Aorta (tissue), 5 donors: Measurements from ENCODE around the gene RFC1. TPM values are rescaled to one million over a fixed set of nuclear protein-coding genes. Genes with fewer than 3 reads are reported as not detected.
A peak's percentile ranks its signal among the peaks of the same experiment; 100 is the strongest.
"Not testable (repeated sequence)": the region's sequence is repeated elsewhere in the genome, so short reads cannot be mapped to it uniquely, and the experiment has no call there.

ENCODE experiments used
- ATAC-seq: fragments of 200-7000 bp; cut with Tn5 transposase; one replicate; pipeline ENCODE4 v1.9.1; 2022; ENCODE audit warnings: moderate library complexity; ENCODE audit not compliant: low FRiP score
- DNase-seq, 2 donors: peaks; one replicate each; pipeline ENCODE4 v3.0.0-alpha.2; 2020
- H3K27ac ChIP-seq, 2 donors: one replicate each; pipeline ENCODE4 v1.5.1; 2013; ENCODE audit warnings: low read length in 2 of 2, mild to moderate bottlenecking in 2 of 2, moderate library complexity in 2 of 2, control low read depth in 1 of 2, inconsistent platforms in 1 of 2, low read depth in 1 of 2
- H3K27me3 ChIP-seq, 2 donors: one replicate each; pipeline ENCODE4 v1.6.1; 2013; ENCODE audit warnings: control low read depth in 1 of 2, low read length in 1 of 2, mild to moderate bottlenecking in 1 of 2, moderate library complexity in 1 of 2; ENCODE audit not compliant: insufficient read depth in 2 of 2, control insufficient read depth in 1 of 2
- H3K36me3 ChIP-seq, 2 donors: one replicate each; pipeline ENCODE4 v1.6.1; 2013; ENCODE audit warnings: control low read depth in 1 of 2, low read length in 1 of 2, mild to moderate bottlenecking in 1 of 2; ENCODE audit not compliant: insufficient read depth in 2 of 2, control insufficient read depth in 1 of 2
- H3K4me1 ChIP-seq, 2 donors: one replicate each; pipeline ENCODE4 v1.6.1; 2013; ENCODE audit warnings: low read length in 2 of 2, control low read depth in 1 of 2, mild to moderate bottlenecking in 1 of 2, moderate library complexity in 1 of 2; ENCODE audit not compliant: insufficient read depth in 2 of 2, control insufficient read depth in 1 of 2
- H3K4me3 ChIP-seq, 2 donors: one replicate each; pipeline ENCODE4 v1.5.1; 2013; ENCODE audit warnings: low read length in 2 of 2, control low read depth in 1 of 2, mild to moderate bottlenecking in 1 of 2
- H3K9me3 ChIP-seq: one replicate; pipeline ENCODE4 v1.6.1; 2013; ENCODE audit warnings: mild to moderate bottlenecking, low read length; ENCODE audit not compliant: control insufficient read depth
- WGBS, 2 donors: extraction: QIAGEN DNeasy Blood & Tissue Kit; methylation state at CpG; one replicate each; pipeline ENCODE4 v1.1.7; 2013; 5-methylcytosine and 5-hydroxymethylcytosine counted together
- intact Hi-C, 2 donors: fragments of 100-400 bp; cut with DNase I; formaldehyde crosslinking; loops; one replicate each; pipeline versions ENCODE4 v1.14.2 to v1.15.0; 2022
- polyA plus RNA-seq, 2 donors: library from polyadenylated mRNA; stranded (reverse); fragments of 200-250 nt; gene quantifications; one replicate each; pipeline ENCODE4 v1.2.3, GENCODE V29; 2013
- total RNA-seq, 2 donors: library from RNA; stranded (reverse); fragmentation: NEBNext Ultra II Directional; extraction: Animal tissue kit (Norgen Biotek cat#: 25700); gene quantifications; one replicate each; pipeline ENCODE4 v1.2.1, GENCODE V29; 2021
- donor health status: healthy with polysubstance abuse.
- donor health status: Bipolar disorder and iron deficiency.
- donor health status: DM: no; HTN: no; CAD: no.
- donor health status: DM: no; HTN: no; CAD: no.
- donor health status: DM: yes; HTN: yes; CAD: no.

Gene RFC1
- total and polyA plus RNA-seq, 4 donors = 13.0 to 58.3 (median 25.2) TPM

GRCh38 chr4:39362827-39363226 lies 3.3 kb downstream of the RFC1 start:
- no peak for DNase-seq
- intact Hi-C loops = loop anchor here in 1 of 2 donors (10.0 kb wide), 1 partner anchor 92 kb away; the partner anchor contains the start of genes LIAS and RPL9
- no peak overlapping the region for H3K27ac ChIP-seq
- H3K27me3 ChIP-seq = no peaks in the 10 kb centered on the region
- no peak overlapping the region for H3K4me3 ChIP-seq
- ATAC-seq = no peak
- H3K4me1 ChIP-seq = peaks cover 0 to 3% of the 10 kb centered on the region in 2 donors
- 53 to 63% methylated on average over 3 of the region's 3 CpGs for WGBS, 2 donors
- no peaks in the 10 kb centered on the region for H3K9me3 ChIP-seq
- H3K36me3 ChIP-seq = no peaks in the 10 kb centered on the region

GRCh38 chr4:39360611-39361010 lies 5.6 kb downstream of the RFC1 start:
- WGBS, 2 donors = 95 to 96% methylated on average over 4 of the region's 4 CpGs
- H3K36me3 ChIP-seq, DNase-seq, H3K27ac ChIP-seq, H3K27me3 ChIP-seq, ATAC-seq, H3K9me3 ChIP-seq, H3K4me1 ChIP-seq, H3K4me3 ChIP-seq: not testable (repeated sequence)
- intact Hi-C loops = loop anchor here in 1 of 2 donors (10.0 kb wide), 1 partner anchor 94 kb away; the partner anchor contains the start of genes LIAS and RPL9

GRCh38 chr4:39357002-39357401 lies 9.2 kb downstream of the RFC1 start:
- no peak for ATAC-seq
- Histone ChIP-seq H3K9me3 (no peaks in the 10 kb centered on the region), H3K4me1 (no peaks in the 10 kb centered on the region), H3K27me3 (no peaks in the 10 kb centered on the region), H3K36me3 (no peaks in the 10 kb centered on the region), H3K4me3 (no peak overlapping the region), H3K27ac (no peak overlapping the region)
- WGBS, 2 donors = 96% methylated on average over 1 of the region's 1 CpG
- no peak for DNase-seq
- intact Hi-C loops = no loop called here

GRCh38 chr4:39354254-39354552 lies 12.0 kb downstream of the RFC1 start:
- no peaks in the 10 kb centered on the region for H3K36me3 ChIP-seq
- ATAC-seq = no peak
- no peak overlapping the region for H3K4me3 ChIP-seq
- no peaks in the 10 kb centered on the region for H3K27me3 ChIP-seq
- H3K9me3 ChIP-seq = no peaks in the 10 kb centered on the region
- no peaks in the 10 kb centered on the region for H3K4me1 ChIP-seq
- no peak overlapping the region for H3K27ac ChIP-seq
- 24 to 35% methylated on average over 1 of the region's 1 CpG for WGBS, 2 donors
- no peak for DNase-seq
- intact Hi-C loops = no loop called here

- no peaks in the 10 kb centered on the region for H3K4me1 ChIP-seq
- H3K9me3 ChIP-seq = no peaks in the 10 kb centered on the region
- no peak for DNase-seq
- peak overlapping the region in 1 of 2 donors; percentile 28 for H3K27ac ChIP-seq
- peak; percentile 78 for ATAC-seq
- 23% methylated on average over 5 of the region's 5 CpGs for WGBS, 2 donors
- peak overlapping the region in 1 of 2 donors; percentile 54 for H3K4me3 ChIP-seq
- no peaks in the 10 kb centered on the region for H3K36me3 ChIP-seq
- intact Hi-C loops = no loop called here
- no peaks in the 10 kb centered on the region for H3K27me3 ChIP-seq
Observed at GRCh38 chr4:39353478-39354253, 12.5 kb downstream of the RFC1 start.

- H3K9me3 ChIP-seq, intact Hi-C loops, ATAC-seq, DNase-seq, H3K4me3 ChIP-seq, H3K36me3 ChIP-seq, H3K27ac ChIP-seq, H3K27me3 ChIP-seq, H3K4me1 ChIP-seq: not testable (repeated sequence)
- 73 to 74% methylated on average over 6 of the region's 6 CpGs for WGBS, 2 donors
Observed at GRCh38 chr4:39353149-39353477, 13.0 kb downstream of the RFC1 start.

GRCh38 chr4:39349326-39349725 lies 16.8 kb downstream of the RFC1 start:
- H3K27ac ChIP-seq = no peak overlapping the region
- 92 to 99% methylated on average over 2 of the region's 2 CpGs for WGBS, 2 donors
- DNase-seq (no peak), ATAC-seq (no peak)
- H3K4me3 ChIP-seq = no peak overlapping the region
- no peaks in the 10 kb centered on the region for H3K9me3 ChIP-seq
- H3K36me3 ChIP-seq = no peaks in the 10 kb centered on the region
- intact Hi-C loops = no loop called here
- H3K27me3 ChIP-seq = no peaks in the 10 kb centered on the region
- no peaks in the 10 kb centered on the region for H3K4me1 ChIP-seq

GRCh38 chr4:39348371-39349315 lies 17.5 kb downstream of the RFC1 start:
- no peak for DNase-seq

More at GRCh38 chr4:39348371-39349315, 17.5 kb downstream of the RFC1 start:
- WGBS, 2 donors = 95% methylated on average over 4 of the region's 4 CpGs
- Histone ChIP-seq H3K36me3 (no peaks in the 10 kb centered on the region), H3K27ac (no peak overlapping the region), H3K9me3 (no peaks in the 10 kb centered on the region), H3K27me3 (no peaks in the 10 kb centered on the region), H3K4me1 (no peaks in the 10 kb centered on the region), H3K4me3 (no peak overlapping the region)
- ATAC-seq = no peak
- intact Hi-C loops = no loop called here
